Colonic mucosa (tissue), 4 donors: ENCODE results near the gene MACIR. TPM values are rescaled to one million over a fixed set of nuclear protein-coding genes. Genes with fewer than 3 reads are reported as not detected.

Experiments used
- DNase-seq: peaks from one replicate; pipeline ENCODE4 v3.0.0-alpha.2; 2020
- H3K27ac ChIP-seq: fragments of 200-600 bp; one replicate; pipeline ENCODE4 v1.8.0; 2021
- H3K27me3 ChIP-seq: fragments of 200-600 bp; one replicate; pipeline ENCODE4 v1.8.0; 2021
- H3K36me3 ChIP-seq: fragments of 200-600 bp; one replicate; pipeline ENCODE4 v1.8.0; 2021
- H3K4me1 ChIP-seq: fragments of 200-600 bp; one replicate; pipeline ENCODE4 v1.8.0; 2021; ENCODE audit warnings: mild to moderate bottlenecking
- H3K4me3 ChIP-seq: fragments of 200-600 bp; one replicate; pipeline ENCODE4 v1.8.0; 2021
- H3K9ac ChIP-seq, 2 donors: one replicate each; pipeline ENCODE4 v1.7.0; 2013; ENCODE audit warnings: control low read depth in 2 of 2, low read depth in 2 of 2, low read length in 2 of 2
- H3K9me3 ChIP-seq: fragments of 200-600 bp; one replicate; pipeline ENCODE4 v1.8.0; 2021
- CTCF ChIP-seq: fragments of 200-600 bp; IDR thresholded peaks from one replicate; pipeline ENCODE4 v1.8.0; 2022; ENCODE audit warnings: antibody characterized with exemption, mild to moderate bottlenecking
- intact Hi-C: fragments of 100-400 bp; cut with DNase I; formaldehyde crosslinking; loops from one replicate; pipeline ENCODE4 v1.14.1; 2022
- total RNA-seq, 2 donors: library from RNA; stranded (reverse); fragmentation: NEBNext Ultra II Directional in 1 of 2; extraction: Animal tissue kit (Norgen Biotek cat#: 25700) in 1 of 2; gene quantifications; one replicate each; pipeline ENCODE4 v1.2.1, GENCODE V29; 2021
- donor health status: healthy.
- donor health status: DM: no; HTN: no; CAD: no.
- donor health status: DM: no; HTN: no; CAD: no.

The MACIR gene
- total RNA-seq, 2 donors from 2014 or later = 48.2 to 53.1 TPM

GRCh38 chr5:103224118-103224893 lies 34.3 kb upstream of the MACIR start:
- no peaks in the 10 kb centered on the region for H3K27me3 ChIP-seq
- H3K9me3 ChIP-seq = no peaks in the 10 kb centered on the region
- peak; percentile 39 for DNase-seq
- H3K4me1 ChIP-seq = no peaks in the 10 kb centered on the region
- no peak overlapping the region for H3K9ac ChIP-seq
- TF ChIP-seq CTCF = peak; percentile 59
- intact Hi-C loops = no loop called here
- H3K27ac ChIP-seq = no peak overlapping the region
- H3K4me3 ChIP-seq = no peak overlapping the region
- H3K36me3 ChIP-seq = no peaks in the 10 kb centered on the region

GRCh38 chr5:103224894-103225246 lies 33.7 kb upstream of the MACIR start:
- intact Hi-C loops = no loop called here
- Histone ChIP-seq H3K27me3 (no peaks in the 10 kb centered on the region), H3K27ac (no peak overlapping the region), H3K4me1 (no peaks in the 10 kb centered on the region), H3K4me3 (no peak overlapping the region), H3K9ac (no peak overlapping the region), H3K9me3 (no peaks in the 10 kb centered on the region), H3K36me3 (no peaks in the 10 kb centered on the region)
- TF ChIP-seq CTCF = no peak
- DNase-seq = no peak

GRCh38 chr5:103228061-103228460 lies 30.5 kb upstream of the MACIR start:
- H3K36me3 ChIP-seq = no peaks in the 10 kb centered on the region
- H3K4me1 ChIP-seq = no peaks in the 10 kb centered on the region
- intact Hi-C loops = no loop called here
- no peaks in the 10 kb centered on the region for H3K9me3 ChIP-seq
- no peak for TF ChIP-seq CTCF
- no peak for DNase-seq
- no peak overlapping the region for H3K9ac ChIP-seq
- H3K27me3 ChIP-seq = no peaks in the 10 kb centered on the region
- no peak overlapping the region for H3K27ac ChIP-seq
- H3K4me3 ChIP-seq = no peak overlapping the region

GRCh38 chr5:103228588-103228987 lies 30.0 kb upstream of the MACIR start:
- H3K36me3 ChIP-seq = no peaks in the 10 kb centered on the region
- TF ChIP-seq CTCF = no peak
- H3K27me3 ChIP-seq = no peaks in the 10 kb centered on the region
- no peak overlapping the region for H3K9ac ChIP-seq
- no peaks in the 10 kb centered on the region for H3K4me1 ChIP-seq
- H3K27ac ChIP-seq = no peak overlapping the region
- no peak for DNase-seq
- no peaks in the 10 kb centered on the region for H3K9me3 ChIP-seq
- no peak overlapping the region for H3K4me3 ChIP-seq
- intact Hi-C loops = no loop called here

- no peak for DNase-seq
- intact Hi-C loops = loop anchor here (2.0 kb wide), 1 partner anchor 242 kb away; no protein-coding TSS in a partner anchor
- H3K36me3 ChIP-seq = no peaks in the 10 kb centered on the region
- no peak overlapping the region for H3K4me3 ChIP-seq
- no peak overlapping the region for H3K27ac ChIP-seq
- no peaks in the 10 kb centered on the region for H3K4me1 ChIP-seq
- H3K9ac ChIP-seq = no peak overlapping the region
- peak; percentile 78 for TF ChIP-seq CTCF
- no peaks in the 10 kb centered on the region for H3K9me3 ChIP-seq
- no peaks in the 10 kb centered on the region for H3K27me3 ChIP-seq
Observed at GRCh38 chr5:103232393-103232999, 26.1 kb upstream of the MACIR start.
